Measurements from ENCODE around the gene FFAR1.
"Not testable (repeated sequence)": the region's sequence is repeated elsewhere in the genome, so short reads cannot be mapped to it uniquely, and the experiment has no call there.

GRCh38 chr19:35358834-35359233 lies 11.1 kb downstream of the FFAR1 start:
- TF ChIP-seq CTCF (conservative IDR thresholded peaks at IDR 0.05; ENCODE audit: low read length); EZH2phosphoT487 (IDR thresholded peaks at IDR 0.05; ENCODE audit: borderline replicate concordance, low read depth, low read length): not testable (repeated sequence)
